HG03520 (cell line): ENCODE results near the gene PHPT1.

ENCODE experiments used
- ATAC-seq: cut with Tn5 transposase; IDR thresholded peaks from one replicate; pipeline ENCODE4 v1.9.1; 2021; ENCODE audit warnings: mild to moderate bottlenecking, moderate library complexity; ENCODE audit not compliant: unreplicated experiment

Gene PHPT1

DNA sequence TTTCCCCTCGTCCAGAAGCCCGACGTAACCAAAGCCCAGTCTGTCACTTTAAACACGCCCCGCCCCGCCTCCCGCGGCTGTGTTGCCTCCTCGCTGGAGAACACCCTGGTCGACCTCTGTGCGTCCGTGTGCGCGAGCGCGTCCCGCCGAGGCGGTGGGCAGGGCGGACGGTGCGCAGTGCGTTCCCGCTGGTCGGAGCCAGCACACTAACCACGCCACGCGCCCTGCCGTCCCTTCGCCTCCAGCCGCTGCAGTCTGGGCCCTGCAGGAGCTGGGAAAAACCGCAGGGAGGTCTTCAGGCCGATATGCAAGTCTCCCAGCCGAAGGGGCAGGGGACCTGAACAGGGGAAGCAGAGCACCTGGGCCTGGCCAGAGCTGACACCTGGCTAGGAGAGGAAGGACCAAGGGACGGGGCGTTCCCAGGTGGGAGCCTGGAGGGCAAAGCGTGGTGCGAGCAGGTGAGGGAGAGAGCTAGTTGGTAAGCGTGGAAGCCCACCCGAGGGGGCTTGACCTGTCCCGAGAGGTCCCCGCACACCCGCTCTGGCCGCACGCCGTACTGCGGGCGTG, 1.3 kb upstream of the PHPT1 start:
- no peak for ATAC-seq

GRCh38 chr9:136848393-136849037, 694 bp upstream of the PHPT1 start:
- ATAC-seq = no peak

GRCh38 chr9:136849960-136850865, 1.0 kb downstream of the PHPT1 start:
- no peak for ATAC-seq

DNA sequence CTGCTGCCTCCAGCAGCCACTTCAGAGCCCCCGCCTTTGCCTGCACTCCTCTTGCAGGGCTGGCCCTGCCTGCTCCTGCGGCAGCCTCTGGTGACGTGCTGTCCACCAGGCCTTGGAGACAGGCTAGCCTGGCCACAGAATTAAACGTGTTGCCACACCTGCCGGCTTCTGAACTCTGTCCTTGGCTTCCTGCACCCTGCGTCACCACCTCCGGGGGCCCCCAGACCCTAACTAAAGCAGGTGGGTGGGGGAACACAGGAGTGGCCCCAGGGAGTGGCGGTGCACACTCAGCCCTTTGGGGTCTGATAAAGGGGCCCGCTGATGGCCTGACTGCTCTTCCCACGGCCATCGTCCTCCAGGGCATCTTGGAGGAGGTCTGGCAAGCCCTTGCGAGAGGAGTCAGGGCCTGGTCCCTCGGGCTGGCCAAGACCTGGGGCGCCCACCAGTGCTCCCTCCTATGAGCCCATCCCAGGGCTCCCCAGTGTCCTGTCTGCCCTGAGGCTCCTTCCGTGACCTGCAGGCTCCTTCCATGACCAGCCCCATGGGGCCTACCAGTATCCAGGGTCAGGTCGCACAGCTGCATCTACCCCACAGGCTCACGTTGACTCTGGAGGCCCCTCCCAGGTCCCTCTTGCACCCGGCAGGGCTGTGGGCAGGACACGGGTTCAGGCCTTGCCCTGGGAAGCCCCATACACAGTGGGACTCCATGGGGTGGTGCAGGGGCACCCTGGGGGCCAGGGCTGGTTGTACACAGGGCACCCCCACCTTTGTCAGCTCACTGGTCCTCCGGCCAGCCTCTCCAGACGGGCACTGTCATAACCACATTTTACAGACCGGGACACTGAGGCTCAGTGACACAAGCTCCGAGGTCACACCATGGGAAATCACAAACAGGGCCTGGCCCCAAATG, 1.9 kb downstream of the PHPT1 start:
- no peak for ATAC-seq

GRCh38 chr9:136851941-136852663, 2.9 kb downstream of the PHPT1 start, which contains the start of gene MAMDC4:
Gene MAMDC4, plus strand, starts transcription at chr9:136852346. Its CDS starts 71 bp downstream, at chr9:136852417.
- no peak for ATAC-seq

DNA sequence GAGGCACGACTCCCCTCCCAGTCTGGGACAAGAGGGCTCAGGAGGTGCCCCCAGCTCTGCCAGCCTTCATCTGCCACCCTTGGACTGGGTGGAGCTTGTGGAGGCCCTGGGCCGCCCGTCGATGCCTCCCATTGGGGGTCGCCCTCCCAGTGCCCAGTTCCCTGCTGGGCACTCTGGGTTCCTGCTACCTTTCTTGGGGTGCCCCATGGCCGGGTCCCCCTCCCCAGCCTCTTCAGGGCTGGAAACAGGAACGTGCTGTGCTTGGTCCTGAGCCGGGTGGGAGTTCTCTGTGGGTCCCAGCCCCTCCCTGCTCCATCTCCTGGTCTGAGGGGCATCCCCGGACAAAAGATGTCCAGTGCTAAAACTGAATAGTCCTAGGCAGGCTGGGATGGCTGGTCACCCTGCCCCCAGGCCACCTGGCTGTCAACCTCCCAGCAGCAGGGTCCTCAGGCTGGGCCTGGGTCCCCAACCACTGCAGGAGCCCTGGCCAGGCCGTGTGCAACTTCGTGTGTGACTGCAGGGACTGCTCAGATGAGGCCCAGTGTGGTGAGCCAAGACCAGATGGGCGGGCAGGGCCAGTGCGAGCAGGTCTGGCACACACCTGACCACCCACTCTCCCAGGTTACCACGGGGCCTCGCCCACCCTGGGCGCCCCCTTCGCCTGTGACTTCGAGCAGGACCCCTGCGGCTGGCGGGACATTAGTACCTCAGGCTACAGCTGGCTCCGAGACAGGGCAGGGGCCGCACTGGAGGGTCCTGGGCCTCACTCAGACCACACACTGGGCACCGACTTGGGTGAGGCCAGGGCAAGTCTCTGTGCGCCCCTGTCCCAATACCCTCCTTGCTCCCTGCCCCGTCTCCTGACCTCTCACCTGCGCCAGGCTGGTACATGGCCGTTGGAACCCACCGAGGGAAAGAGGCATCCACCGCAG, 3.7 kb downstream of the PHPT1 start:
- no peak for ATAC-seq

GRCh38 chr9:136853596-136854112, 4.4 kb downstream of the PHPT1 start:
- ATAC-seq = no peak

DNA sequence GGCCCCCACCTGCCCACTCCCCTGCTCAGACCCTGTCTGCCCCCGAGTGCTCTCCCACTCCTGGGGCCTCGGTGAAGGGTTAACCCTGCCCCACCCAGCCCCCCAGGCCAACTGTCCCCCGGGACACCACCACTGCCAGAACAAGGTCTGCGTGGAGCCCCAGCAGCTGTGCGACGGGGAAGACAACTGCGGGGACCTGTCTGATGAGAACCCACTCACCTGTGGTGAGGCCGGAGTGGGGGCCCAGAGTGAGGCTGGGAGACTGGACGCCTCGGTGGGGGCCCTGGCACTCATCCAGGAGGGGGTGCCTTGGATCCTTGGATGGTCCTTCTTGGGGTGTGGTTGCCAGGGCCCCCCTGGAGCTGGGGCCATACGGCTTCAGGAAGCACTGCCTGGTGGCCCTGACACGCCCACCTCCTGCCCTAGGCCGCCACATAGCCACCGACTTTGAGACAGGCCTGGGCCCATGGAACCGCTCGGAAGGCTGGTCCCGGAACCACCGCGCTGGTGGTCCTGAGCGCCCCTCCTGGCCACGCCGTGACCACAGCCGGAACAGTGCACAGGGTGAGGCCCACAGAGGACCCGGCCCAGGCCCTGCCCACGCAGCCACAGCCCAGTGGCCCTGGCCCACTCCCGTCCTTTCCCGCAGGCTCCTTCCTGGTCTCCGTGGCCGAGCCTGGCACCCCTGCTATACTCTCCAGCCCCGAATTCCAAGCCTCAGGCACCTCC, 5.1 kb downstream of the PHPT1 start:
- no peak for ATAC-seq

DNA sequence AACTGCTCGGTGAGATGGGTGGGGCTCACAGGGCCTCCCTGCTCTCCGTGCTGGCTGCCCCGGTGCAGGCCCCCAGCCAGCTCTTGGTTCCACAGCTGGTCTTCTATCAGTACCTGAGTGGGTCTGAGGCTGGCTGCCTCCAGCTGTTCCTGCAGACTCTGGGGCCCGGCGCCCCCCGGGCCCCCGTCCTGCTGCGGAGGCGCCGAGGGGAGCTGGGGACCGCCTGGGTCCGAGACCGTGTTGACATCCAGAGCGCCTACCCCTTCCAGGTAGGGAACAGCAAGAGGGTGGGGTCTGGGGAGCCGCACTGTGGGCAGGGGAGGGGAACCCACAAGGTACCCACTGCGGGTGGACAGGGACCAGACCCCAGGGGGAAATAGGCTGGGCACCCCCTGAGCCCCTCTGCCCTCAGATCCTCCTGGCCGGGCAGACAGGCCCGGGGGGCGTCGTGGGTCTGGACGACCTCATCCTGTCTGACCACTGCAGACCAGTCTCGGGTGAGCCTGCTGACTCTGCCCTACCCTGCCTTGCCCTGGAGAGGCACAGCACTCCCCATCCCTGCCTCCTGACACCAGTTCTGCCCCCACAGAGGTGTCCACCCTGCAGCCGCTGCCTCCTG, 5.7 kb downstream of the PHPT1 start:
- no peak for ATAC-seq

GRCh38 chr9:136855461-136856078, 6.4 kb downstream of the PHPT1 start:
- ATAC-seq = no peak

DNA sequence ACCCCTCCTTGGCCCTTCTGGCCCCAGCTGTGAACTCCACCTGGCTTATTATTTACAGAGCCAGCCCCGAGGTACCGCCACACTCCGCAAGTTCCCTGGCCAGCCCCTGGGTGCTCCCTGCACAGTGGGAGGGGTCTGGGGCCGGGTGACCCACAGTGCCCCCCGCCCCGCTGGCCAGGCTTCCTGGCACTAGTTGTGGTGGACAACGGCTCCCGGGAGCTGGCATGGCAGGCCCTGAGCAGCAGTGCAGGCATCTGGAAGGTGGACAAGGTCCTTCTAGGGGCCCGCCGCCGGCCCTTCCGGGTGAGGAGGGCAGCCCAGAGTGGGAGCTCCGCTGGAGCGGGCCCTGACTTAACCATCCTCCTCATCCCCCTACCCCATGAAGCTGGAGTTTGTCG, 6.9 kb downstream of the PHPT1 start:
- no peak for ATAC-seq

DNA sequence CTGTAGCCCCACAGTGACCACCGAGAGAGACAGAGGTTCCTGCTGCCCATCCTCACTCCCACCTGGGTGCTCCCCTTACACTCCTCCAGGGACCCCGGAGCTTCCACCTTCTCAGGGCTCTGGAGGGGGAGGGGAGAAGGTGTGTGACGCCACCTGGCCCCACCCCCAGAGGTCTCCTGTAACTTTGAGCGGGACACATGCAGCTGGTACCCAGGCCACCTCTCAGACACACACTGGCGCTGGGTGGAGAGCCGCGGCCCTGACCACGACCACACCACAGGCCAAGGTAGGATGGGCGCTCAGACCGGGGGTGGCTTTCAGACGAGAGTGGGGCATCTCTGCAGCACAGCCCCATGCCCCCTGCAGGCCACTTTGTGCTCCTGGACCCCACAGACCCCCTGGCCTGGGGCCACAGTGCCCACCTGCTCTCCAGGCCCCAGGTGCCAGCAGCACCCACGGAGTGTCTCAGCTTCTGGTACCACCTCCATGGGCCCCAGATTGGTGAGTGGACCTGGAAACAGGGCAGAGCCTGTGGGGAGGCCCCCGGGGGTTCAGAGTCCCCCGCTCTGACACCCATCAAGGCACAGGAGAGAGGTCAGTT, 7.4 kb downstream of the PHPT1 start:
- no peak for ATAC-seq

DNA sequence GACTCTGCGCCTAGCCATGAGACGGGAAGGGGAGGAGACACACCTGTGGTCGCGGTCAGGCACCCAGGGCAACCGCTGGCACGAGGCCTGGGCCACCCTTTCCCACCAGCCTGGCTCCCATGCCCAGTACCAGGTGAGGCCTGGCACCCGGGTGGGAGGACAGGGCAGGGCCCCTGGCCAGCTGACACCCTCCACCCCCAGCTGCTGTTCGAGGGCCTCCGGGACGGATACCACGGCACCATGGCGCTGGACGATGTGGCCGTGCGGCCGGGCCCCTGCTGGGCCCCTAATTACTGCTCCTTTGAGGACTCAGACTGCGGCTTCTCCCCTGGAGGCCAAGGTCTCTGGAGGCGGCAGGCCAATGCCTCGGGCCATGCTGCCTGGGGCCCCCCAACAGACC, 8.0 kb downstream of the PHPT1 start:
- ATAC-seq = no peak

DNA sequence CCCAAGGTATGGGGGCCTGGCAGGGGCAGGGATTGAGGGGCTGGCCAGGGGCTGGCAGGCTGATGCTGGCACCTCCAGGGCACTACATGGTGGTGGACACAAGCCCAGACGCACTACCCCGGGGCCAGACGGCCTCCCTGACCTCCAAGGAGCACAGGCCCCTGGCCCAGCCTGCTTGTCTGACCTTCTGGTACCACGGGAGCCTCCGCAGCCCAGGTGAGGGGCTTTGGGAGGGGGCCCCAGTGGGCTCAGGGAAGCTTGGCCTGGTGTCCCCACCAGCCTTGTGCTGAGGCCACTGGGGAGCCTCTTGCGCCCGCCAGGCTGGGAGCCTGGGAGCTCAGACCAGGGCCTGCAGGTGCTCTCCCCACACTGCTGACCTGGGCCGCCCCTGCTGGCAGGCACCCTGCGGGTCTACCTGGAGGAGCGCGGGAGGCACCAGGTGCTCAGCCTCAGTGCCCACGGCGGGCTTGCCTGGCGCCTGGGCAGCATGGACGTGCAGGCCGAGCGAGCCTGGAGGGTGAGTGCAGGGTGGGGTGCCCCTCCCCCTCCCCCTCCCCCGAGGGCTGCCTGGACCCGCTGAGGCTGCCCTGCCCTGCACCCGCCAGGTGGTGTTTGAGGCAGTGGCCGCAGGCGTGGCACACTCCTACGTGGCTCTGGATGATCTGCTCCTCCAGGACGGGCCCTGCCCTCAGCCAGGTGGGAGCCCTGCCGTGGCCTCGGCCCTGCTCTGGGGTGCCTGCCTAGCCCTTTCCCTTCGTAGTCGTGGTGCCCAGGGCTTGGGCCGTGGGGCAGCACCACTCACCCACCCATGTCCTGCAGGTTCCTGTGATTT, 8.6 kb downstream of the PHPT1 start:
- ATAC-seq = no peak

- ATAC-seq = no peak
Observed at GRCh38 chr9:136858452-136858843, 9.2 kb downstream of the PHPT1 start.
